Sigmoid colon (tissue), 7 donors: ENCODE results near the gene TTC39A. TPM values are rescaled to one million over a fixed set of nuclear protein-coding genes. Genes with fewer than 3 reads are reported as not detected.

Experiments
- DNase-seq: peaks from one replicate; pipeline ENCODE4 v3.0.0-alpha.2; 2019
- H3K27ac ChIP-seq, 4 donors: fragments of 200-600 bp; sonication (generic); one replicate each; pipeline ENCODE4 v1.5.1; 2016 to 2019; ENCODE audit warnings: mild to moderate bottlenecking in 1 of 4
- H3K27me3 ChIP-seq, 3 donors: fragments of 200-600 bp; sonication (generic); one replicate each; pipeline ENCODE4 v1.5.1; 2019; ENCODE audit warnings: mild to moderate bottlenecking in 1 of 3
- H3K36me3 ChIP-seq, 4 donors: fragments of 200-600 bp; sonication (generic); one replicate each; pipeline ENCODE4 v1.5.1; 2016 to 2019
- H3K4me1 ChIP-seq, 4 donors: fragments of 200-600 bp; sonication (generic); one replicate each; pipeline ENCODE4 v1.5.1; 2017 to 2019
- H3K4me3 ChIP-seq, 4 donors: fragments of 200-600 bp; sonication (generic); one replicate each; pipeline ENCODE4 v1.5.1; 2017 to 2019; ENCODE audit warnings: mild to moderate bottlenecking in 2 of 4, moderate library complexity in 1 of 4
- H3K9me3 ChIP-seq, 4 donors: fragments of 200-600 bp in 3 of 4; sonication (generic) in 3 of 4; one replicate each; pipeline versions ENCODE4 v1.5.1 to v1.6.1; 2013 to 2019
- CTCF ChIP-seq, 4 experiments: fragments of 450-650 bp in 3 of 4; fragments of 200-600 bp in 1 of 4; IDR thresholded peaks; one replicate each; pipeline ENCODE4 v1.5.1; 2016 to 2019; ENCODE audit warnings: antibody characterized with exemption in 4 of 4, mild to moderate bottlenecking in 3 of 4, moderate library complexity in 2 of 4
- EP300 ChIP-seq, 4 donors: sonication (generic); formaldehyde crosslinking; IDR thresholded peaks; one replicate each; pipeline ENCODE4 v1.6.1; 2017; ENCODE audit warnings: antibody characterized with exemption in 4 of 4
- POLR2A ChIP-seq, 2 donors: fragments of 450-650 bp; IDR thresholded peaks; one replicate each; pipeline ENCODE4 v1.6.1; 2016; ENCODE audit warnings: antibody characterized with exemption in 2 of 2, mild to moderate bottlenecking in 2 of 2, moderate library complexity in 2 of 2
- POLR2AphosphoS5 ChIP-seq, 4 donors: sonication (generic); formaldehyde crosslinking; IDR thresholded peaks; one replicate each; pipeline ENCODE4 v1.6.1; 2017; ENCODE audit warnings: antibody characterized with exemption in 4 of 4
- WGBS, 2 donors: extraction: QIAGEN DNeasy Blood & Tissue Kit; methylation state at CpG; one replicate each; pipeline ENCODE4 v1.1.7; 2013; 5-methylcytosine and 5-hydroxymethylcytosine counted together
- intact Hi-C: fragments of 100-400 bp; cut with DNase I; formaldehyde crosslinking; loops from one replicate; pipeline ENCODE4 v1.15.1; 2023
- polyA plus RNA-seq, 3 donors: library from polyadenylated mRNA; stranded (reverse); fragments of 200-250 nt; gene quantifications; one replicate each; pipeline ENCODE4 v1.2.3, GENCODE V29; 2013
- total RNA-seq, 4 donors: library from RNA; depleted of rRNA; stranded (reverse); fragments of >200 nt; gene quantifications; one replicate each; pipeline ENCODE4 v1.1.0, GENCODE V29; 2016
- donor health status: healthy with polysubstance abuse.
- donor health status: Bipolar disorder and iron deficiency.
- donor health status: healthy.

TTC39A gene
- total and polyA plus RNA-seq, 7 donors: under 0.01 to 71.7 (median 16.3) TPM; not detected in 1

- Histone ChIP-seq H3K36me3 (no peaks in the 10 kb centered on the region), H3K4me1 (no peaks in the 10 kb centered on the region), H3K4me3 (no peak overlapping the region), H3K9me3 (no peaks in the 10 kb centered on the region), H3K27me3 (no peaks in the 10 kb centered on the region), H3K27ac (no peak overlapping the region)
- intact Hi-C loops: no loop called here
- DNase-seq: no peak
- TF ChIP-seq POLR2A (IDR thresholded peaks at IDR 0.05) (no peak), CTCF (IDR thresholded peaks at IDR 0.05) (no peak), EP300 (IDR thresholded peaks at IDR 0.05) (no peak), POLR2AphosphoS5 (IDR thresholded peaks at IDR 0.05) (no peak)
- 93 to 96% methylated on average over 2 of the region's 2 CpGs for WGBS, 2 donors
These were observed 8.5 kb downstream of the TTC39A start for GRCh38 chr1:51321924-51322280.

DNA sequence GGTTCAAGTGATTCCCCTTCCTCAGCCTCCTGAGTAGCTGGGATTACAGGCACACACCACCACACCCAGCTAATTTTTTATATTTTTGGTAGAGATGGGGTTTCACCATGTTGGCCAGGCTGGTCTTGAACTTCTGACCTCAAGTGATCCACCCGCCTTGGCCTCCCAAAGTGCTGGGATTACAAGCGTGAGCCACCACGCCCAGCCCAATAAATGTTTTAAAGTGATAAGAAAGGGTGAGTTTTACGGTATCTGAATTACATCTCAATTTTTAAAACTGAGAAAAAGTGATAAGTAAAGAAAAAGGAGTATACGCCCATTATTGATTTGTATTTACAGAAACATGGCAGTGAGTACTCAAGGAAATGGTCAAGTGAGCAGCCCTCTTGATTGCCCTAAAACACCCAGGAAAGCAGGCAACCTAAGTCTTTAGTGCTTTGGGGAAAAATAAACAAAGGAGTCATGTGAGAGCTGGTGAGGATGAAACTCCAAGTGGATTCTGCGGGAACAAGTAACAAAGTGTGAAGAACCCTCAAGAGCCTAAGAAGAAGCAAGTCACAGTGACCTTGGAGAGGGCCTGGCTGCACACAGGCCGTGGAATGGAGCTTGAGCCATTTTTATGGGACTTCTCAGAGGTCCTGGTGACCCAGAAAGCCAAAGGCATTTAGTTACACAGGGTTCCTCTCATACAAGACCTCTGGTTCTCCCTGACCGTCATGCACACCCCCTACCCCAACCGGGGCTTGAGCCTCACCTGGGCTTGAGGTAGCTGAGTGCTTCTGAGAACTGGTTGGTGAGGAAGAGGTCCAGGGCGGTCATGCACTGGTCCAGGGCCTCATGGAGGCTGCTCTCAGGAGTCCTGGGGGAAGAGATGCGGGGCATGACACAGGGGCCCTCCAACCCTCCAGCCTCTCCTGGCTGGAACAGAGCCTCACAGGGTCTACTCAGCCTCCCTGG lies 9.1 kb downstream of the TTC39A start:
- no peak for TF ChIP-seq CTCF (IDR thresholded peaks at IDR 0.05)
- TF ChIP-seq EP300 (IDR thresholded peaks at IDR 0.05): no peak
- TF ChIP-seq POLR2AphosphoS5 (IDR thresholded peaks at IDR 0.05): no peak
- no peak for TF ChIP-seq POLR2A (IDR thresholded peaks at IDR 0.05)

DNA sequence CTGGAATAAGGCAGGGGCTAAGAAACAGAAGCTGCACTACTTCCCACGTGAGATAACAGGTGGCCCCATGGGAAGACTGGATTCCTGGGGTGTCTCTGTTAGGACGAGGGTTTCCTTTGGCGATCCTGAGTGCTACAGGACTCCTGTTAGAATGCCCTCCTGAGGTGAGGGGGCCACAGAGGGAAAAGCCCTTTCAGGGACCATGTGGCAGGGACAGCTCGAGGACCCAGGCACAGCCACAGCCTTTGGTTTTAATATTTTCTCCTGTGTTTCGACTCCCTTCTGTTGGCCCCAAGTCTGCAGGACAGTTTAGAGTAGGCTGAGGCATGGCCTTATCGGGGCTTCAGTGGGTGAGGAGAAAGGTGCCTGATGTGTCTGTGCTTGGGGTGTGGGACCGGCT lies 12.6 kb downstream of the TTC39A start:
- no peaks in the 10 kb centered on the region for H3K36me3 ChIP-seq
- no peaks in the 10 kb centered on the region for H3K9me3 ChIP-seq
- peaks cover 0 to 7% (median 0%) of the 10 kb centered on the region in 4 donors for H3K4me1 ChIP-seq
- TF ChIP-seq CTCF (IDR thresholded peaks at IDR 0.05): no peak
- TF ChIP-seq POLR2A (IDR thresholded peaks at IDR 0.05): no peak
- no peak for TF ChIP-seq EP300 (IDR thresholded peaks at IDR 0.05)
- TF ChIP-seq POLR2AphosphoS5 (IDR thresholded peaks at IDR 0.05): no peak
- no peak overlapping the region for H3K27ac ChIP-seq
- no peak overlapping the region for H3K4me3 ChIP-seq
- 93 to 98% methylated on average over 7 of the region's 7 CpGs for WGBS, 2 donors
- no peak for DNase-seq
- no peaks in the 10 kb centered on the region for H3K27me3 ChIP-seq
- intact Hi-C loops: no loop called here

More for the DNA sequence above, 9.1 kb downstream of the TTC39A start:
- Histone ChIP-seq H3K4me3 (no peak overlapping the region), H3K36me3 (no peaks in the 10 kb centered on the region), H3K27me3 (no peaks in the 10 kb centered on the region), H3K9me3 (no peaks in the 10 kb centered on the region), H3K27ac (no peak overlapping the region), H3K4me1 (no peaks in the 10 kb centered on the region)
- no peak for DNase-seq
- 51 to 82% methylated on average over 11 of the region's 11 CpGs for WGBS, 2 donors
- intact Hi-C loops: no loop called here

- WGBS, 2 donors: 40 to 63% methylated on average over 4 of the region's 4 CpGs
- Histone ChIP-seq H3K27ac (no peak overlapping the region), H3K36me3 (no peaks in the 10 kb centered on the region)
These were observed 13.6 kb downstream of the TTC39A start for GRCh38 chr1:51316846-51317120.

More at GRCh38 chr1:51316846-51317120, 13.6 kb downstream of the TTC39A start:
- Histone ChIP-seq H3K9me3 (no peaks in the 10 kb centered on the region), H3K27me3 (no peaks in the 10 kb centered on the region), H3K4me3 (no peak overlapping the region), H3K4me1 (peaks cover 0 to 7% (median 0%) of the 10 kb centered on the region in 4 donors)
- no peak for TF ChIP-seq POLR2A (IDR thresholded peaks at IDR 0.05)
- no peak for TF ChIP-seq EP300 (IDR thresholded peaks at IDR 0.05)
- no peak for TF ChIP-seq POLR2AphosphoS5 (IDR thresholded peaks at IDR 0.05)
- no peak for TF ChIP-seq CTCF (IDR thresholded peaks at IDR 0.05)
- intact Hi-C loops: no loop called here
- no peak for DNase-seq
